SKM-1 (cell line): ENCODE data around the gene CCNG2.
"Not testable (repeated sequence)": the region's sequence is repeated elsewhere in the genome, so short reads cannot be mapped to it uniquely, and the experiment has no call there.

ENCODE experiments used
- DNase-seq: peaks from one replicate; lab custom pipeline; 2025; ENCODE audit not compliant: unreplicated experiment; lab: John Stamatoyannopoulos, UW

The CCNG2 gene

GRCh38 chr4:77156912-77157858 lies at the start of gene CCNG2:
CCNG2 (plus strand) TSS chr4:77157207; CDS start chr4:77158533, 1,326 bp downstream.
- peak; percentile 72 for DNase-seq

GRCh38 chr4:77110730-77111129 lies 46.3 kb upstream of the CCNG2 start:
- no peak for DNase-seq

GRCh38 chr4:77113069-77113468 lies 43.9 kb upstream of the CCNG2 start:
- DNase-seq: no peak

GRCh38 chr4:77117721-77118120 lies 39.3 kb upstream of the CCNG2 start:
- DNase-seq: no peak

- no peak for DNase-seq
Observed at GRCh38 chr4:77120886-77121508, 36.0 kb upstream of the CCNG2 start.

- no peak for DNase-seq
Observed at GRCh38 chr4:77121736-77122240, 35.2 kb upstream of the CCNG2 start.

- DNase-seq: no peak
Observed at GRCh38 chr4:77122656-77123055, 34.4 kb upstream of the CCNG2 start.

GRCh38 chr4:77123411-77123810 lies 33.6 kb upstream of the CCNG2 start:
- DNase-seq: no peak

- DNase-seq: no peak
Observed at GRCh38 chr4:77124576-77124975, 32.4 kb upstream of the CCNG2 start.

GRCh38 chr4:77125961-77126360 lies 31.0 kb upstream of the CCNG2 start:
- no peak for DNase-seq

GRCh38 chr4:77126809-77127208 lies 30.2 kb upstream of the CCNG2 start:
- DNase-seq: peak; percentile 95

- DNase-seq: no peak
Observed at GRCh38 chr4:77127215-77127614, 29.8 kb upstream of the CCNG2 start.

- DNase-seq: no peak
Observed at GRCh38 chr4:77127837-77128621, 29.0 kb upstream of the CCNG2 start.

- no peak for DNase-seq
Observed at GRCh38 chr4:77132652-77133312, 24.2 kb upstream of the CCNG2 start.

- DNase-seq: not testable (repeated sequence)
Observed at GRCh38 chr4:77137448-77137847, 19.6 kb upstream of the CCNG2 start.

- DNase-seq: no peak
Observed at GRCh38 chr4:77141964-77142645, 14.9 kb upstream of the CCNG2 start.

GRCh38 chr4:77142646-77143028 lies 14.4 kb upstream of the CCNG2 start:
- no peak for DNase-seq

GRCh38 chr4:77143091-77143490 lies 13.9 kb upstream of the CCNG2 start:
- no peak for DNase-seq

- no peak for DNase-seq
Observed at GRCh38 chr4:77145842-77146185, 11.2 kb upstream of the CCNG2 start.
